Mammary epithelial cell (primary cell): ENCODE measurements around the gene FSCB.

Source experiments
- CTCF ChIP-seq, 2 donors: IDR thresholded peaks in 1 of 2; conservative IDR thresholded peaks in 1 of 2; 2 replicates each; pipeline ENCODE4 v1.5.1; 2011 to 2012; ENCODE audit warnings: inconsistent platforms in 2 of 2, low read length in 2 of 2, mild to moderate bottlenecking in 2 of 2, control low read depth in 1 of 2, low read depth in 1 of 2; ENCODE audit not compliant: insufficient read depth in 1 of 2; ENCODE audit errors: extremely low read depth in 1 of 2
- EZH2 ChIP-seq: IDR thresholded peaks from 2 replicates; pipeline ENCODE4 v1.6.1; 2012; ENCODE audit warnings: low read length, inconsistent platforms, borderline replicate concordance

DNA sequence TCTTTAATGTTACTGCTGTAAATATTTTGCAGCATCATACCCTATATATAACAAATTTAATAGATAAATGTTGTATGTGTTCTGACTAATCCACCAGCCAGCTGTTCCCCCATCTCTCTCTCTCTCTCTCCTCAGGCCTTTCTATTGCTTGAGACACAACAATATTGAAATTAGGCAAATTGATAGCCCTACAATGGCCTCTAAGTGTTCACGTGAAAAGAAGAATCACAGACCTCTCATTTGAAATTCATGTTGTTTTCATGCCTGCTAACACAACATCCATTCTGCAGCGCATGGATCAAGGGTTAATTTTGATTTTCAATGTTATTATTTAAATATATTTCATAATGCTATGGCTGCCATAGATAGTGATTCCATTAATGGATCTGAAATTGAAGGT lies 1.8 kb upstream of the FSCB start:
- no peak for TF ChIP-seq CTCF (conservative IDR thresholded peaks at IDR 0.05 in 1 of 2, IDR thresholded peaks at IDR 0.05 in 1 of 2; ENCODE audit: extremely low read depth in 1 of 2, insufficient read depth in 1 of 2, low read depth in 1 of 2, low read length in 2 of 2)
- TF ChIP-seq EZH2: no peak
